H1 (cell line): ENCODE measurements around the gene HOXB13. TPM values are rescaled to one million over a fixed set of nuclear protein-coding genes. Genes with fewer than 3 reads are reported as not detected.

Experiments
- CTCF ChIA-PET: fragments of 300-600 bp; sonication (Branson Sonifier 250); formaldehyde crosslinking; loops from one replicate; lab custom pipeline; 2021; ENCODE audit not compliant: partially characterized antibody; lab: Charles Lee
- POLR2A ChIA-PET: fragments of 300-600 bp; sonication (Branson Sonifier 250); formaldehyde crosslinking; loops from one replicate; lab custom pipeline; 2021; ENCODE audit warnings: inconsistent platforms; ENCODE audit not compliant: partially characterized antibody; lab: Charles Lee
- DNase-seq, 2 experiments: peaks; one replicate each; pipeline versions ENCODE4 v3.0.0 to v3.0.0-alpha.2; 2010 to 2022; ENCODE audit warnings: low spot score in 2 of 2, low read depth in 1 of 2, mixed read lengths in 1 of 2
- FAIRE-seq: peaks from 2 replicates; lab custom pipeline; 2011; peaks lifted over from hg19 to GRCh38; lab: Jason Lieb, UNC
- H2AFZ ChIP-seq: 2 replicates; pipeline ENCODE4 v1.8.1; 2012; ENCODE audit warnings: low read length, inconsistent platforms
- H2AK5ac ChIP-seq: 2 replicates; pipeline ENCODE4 v1.6.1; 2013; ENCODE audit warnings: low read depth, low read length
- H2BK120ac ChIP-seq: replicated peaks from 2 replicates; pipeline ENCODE3; 2013; ENCODE audit warnings: low read depth, low read length, inconsistent platforms
- H2BK12ac ChIP-seq: 2 replicates; pipeline ENCODE4 v1.6.1; 2013; ENCODE audit warnings: low read depth, low read length
- H2BK15ac ChIP-seq: 2 replicates; pipeline ENCODE4 v1.6.1; 2013; ENCODE audit warnings: low read length
- H2BK20ac ChIP-seq: 2 replicates; pipeline ENCODE4 v1.6.1; 2013; ENCODE audit warnings: low read length
- H2BK5ac ChIP-seq: 2 replicates; pipeline ENCODE4 v1.6.1; 2013; ENCODE audit warnings: low read depth, low read length
- H3K14ac ChIP-seq: 2 replicates; pipeline ENCODE4 v1.6.1; 2013; ENCODE audit warnings: inconsistent platforms; ENCODE audit not compliant: insufficient read length
- H3K18ac ChIP-seq: 2 replicates; pipeline ENCODE4 v1.6.1; 2013; ENCODE audit warnings: low read length; ENCODE audit errors: extremely low read depth
- H3K23ac ChIP-seq: 2 replicates; pipeline ENCODE4 v1.6.1; 2013; ENCODE audit warnings: inconsistent platforms; ENCODE audit not compliant: insufficient read length
- H3K23me2 ChIP-seq: 2 replicates; pipeline ENCODE4 v1.6.1; 2013; ENCODE audit warnings: low read depth, low read length
- H3K27ac ChIP-seq: 2 replicates; pipeline ENCODE4 v1.6.1; 2011; ENCODE audit warnings: low read depth, low read length, inconsistent platforms
- H3K27me3 ChIP-seq, 4 experiments: replicated peaks in 1 of 4; 1 replicate in 1 of 4; 2 replicates in 3 of 4; pipeline versions ENCODE4 v1.6.1 to v1.8.1; 2011 to 2013; ENCODE audit warnings: low read length in 3 of 4, mild to moderate bottlenecking in 3 of 4, inconsistent platforms in 2 of 4, mixed read lengths in 2 of 4, moderate library complexity in 1 of 4; ENCODE audit not compliant: control insufficient read depth in 3 of 4, insufficient read depth in 3 of 4; ENCODE audit errors: extremely low read depth in 1 of 4
- H3K36me3 ChIP-seq, 4 experiments: 2 replicates each; pipeline versions ENCODE4 v1.6.1 to v1.8.1; 2011 to 2013; ENCODE audit warnings: mild to moderate bottlenecking in 4 of 4, low read length in 3 of 4, moderate library complexity in 2 of 4, control low read depth in 1 of 4, inconsistent platforms in 1 of 4; ENCODE audit not compliant: insufficient read depth in 4 of 4, control insufficient read depth in 2 of 4
- H3K4ac ChIP-seq: replicated peaks from 2 replicates; pipeline ENCODE3; 2013; ENCODE audit warnings: low read length, low read depth, mixed read lengths, inconsistent platforms; ENCODE audit not compliant: insufficient read length
- H3K4me1 ChIP-seq, 4 experiments: replicated peaks in 1 of 4; 1 replicate in 1 of 4; 2 replicates in 3 of 4; pipeline versions ENCODE4 v1.6.1 to v1.8.1; 2011 to 2013; ENCODE audit warnings: low read length in 3 of 4, inconsistent platforms in 2 of 4, mixed read lengths in 1 of 4; ENCODE audit not compliant: insufficient read depth in 4 of 4, control insufficient read depth in 3 of 4
- H3K4me2 ChIP-seq, 2 experiments: 2 replicates each; pipeline versions ENCODE4 v1.6.1 to v1.8.1; 2011 to 2013; ENCODE audit warnings: low read depth in 2 of 2, low read length in 2 of 2, control low read depth in 1 of 2, inconsistent platforms in 1 of 2, mild to moderate bottlenecking in 1 of 2; ENCODE audit not compliant: insufficient read depth in 1 of 2
- H3K4me3 ChIP-seq, 4 experiments: fragments of 200-600, 300-600 bp in 1 of 4; sonication (generic), shearing (Covaris generic), sonication (Bioruptor Twin) in 1 of 4; 2 replicates each; pipeline versions ENCODE4 v1.5.1 to v1.8.1; 2011 to 2016; ENCODE audit warnings: low read length in 4 of 4, low read depth in 3 of 4, control low read depth in 2 of 4, inconsistent platforms in 2 of 4, mild to moderate bottlenecking in 2 of 4, mixed read lengths in 1 of 4, moderate library complexity in 1 of 4; ENCODE audit not compliant: insufficient read depth in 2 of 4; ENCODE audit errors: extremely low read depth in 1 of 4
- H3K56ac ChIP-seq: replicated peaks from 2 replicates; pipeline ENCODE3; 2013; ENCODE audit warnings: low read depth, mild to moderate bottlenecking, mixed read lengths, low read length, inconsistent platforms; ENCODE audit not compliant: insufficient read length
- H3K79me1 ChIP-seq: 2 replicates; pipeline ENCODE4 v1.6.1; 2013; ENCODE audit warnings: low read depth, low read length, control low read depth
- H3K79me2 ChIP-seq, 2 experiments: 2 replicates each; pipeline versions ENCODE4 v1.6.1 to v1.8.1; 2012 to 2013; ENCODE audit warnings: low read length in 2 of 2, mild to moderate bottlenecking in 2 of 2, inconsistent platforms in 1 of 2; ENCODE audit not compliant: insufficient read depth in 2 of 2, control insufficient read depth in 1 of 2
- H3K9ac ChIP-seq, 4 experiments: replicated peaks in 1 of 4; 1 replicate in 1 of 4; 2 replicates in 3 of 4; pipeline versions ENCODE4 v1.6.1 to v1.8.1; 2011 to 2013; ENCODE audit warnings: low read depth in 3 of 4, low read length in 3 of 4, control low read depth in 2 of 4, mild to moderate bottlenecking in 2 of 4, moderate library complexity in 2 of 4, inconsistent platforms in 1 of 4; ENCODE audit errors: extremely low read depth in 1 of 4
- H3K9me3 ChIP-seq, 2 experiments: 2 replicates each; pipeline versions ENCODE4 v1.6.1 to v1.8.1; 2012 to 2013; ENCODE audit warnings: mild to moderate bottlenecking in 2 of 2, moderate library complexity in 2 of 2, control low read depth in 1 of 2, inconsistent platforms in 1 of 2, low read depth in 1 of 2, low read length in 1 of 2, mixed read lengths in 1 of 2; ENCODE audit not compliant: insufficient read depth in 2 of 2
- H4K20me1 ChIP-seq, 2 experiments: replicated peaks in 1 of 2; 2 replicates each; pipeline versions ENCODE3 to v1.8.1; 2011 to 2013; ENCODE audit warnings: inconsistent platforms in 2 of 2, low read length in 2 of 2, mild to moderate bottlenecking in 1 of 2; ENCODE audit not compliant: insufficient read depth in 2 of 2, control insufficient read depth in 1 of 2
- H4K5ac ChIP-seq: 2 replicates; pipeline ENCODE4 v1.6.1; 2013; ENCODE audit warnings: low read length, low read depth, mixed read lengths, inconsistent platforms; ENCODE audit not compliant: insufficient read length
- H4K8ac ChIP-seq: 2 replicates; pipeline ENCODE4 v1.8.0; 2013; ENCODE audit warnings: mild to moderate bottlenecking, moderate library complexity, low read length, inconsistent platforms; ENCODE audit not compliant: insufficient read depth; ENCODE audit errors: extremely low read depth
- H4K91ac ChIP-seq: replicated peaks from 2 replicates; pipeline ENCODE3; 2013; ENCODE audit warnings: low read length, mixed read lengths, inconsistent platforms; ENCODE audit not compliant: insufficient read length
- CBX8 ChIP-seq: fragments of 300-800, 300-1000 bp; sonication (generic); IDR thresholded peaks from 2 replicates; pipeline ENCODE4 v1.7.1; 2016; ENCODE audit warnings: low read depth, low read length, borderline replicate concordance
- EP300 ChIP-seq, 2 experiments: IDR thresholded peaks; 1 replicate in 1 of 2; 2 replicates in 1 of 2; pipeline ENCODE4 v1.6.1; 2011 to 2012; ENCODE audit warnings: low read depth in 2 of 2, low read length in 2 of 2, mild to moderate bottlenecking in 2 of 2, borderline replicate concordance in 1 of 2, inconsistent platforms in 1 of 2, moderate library complexity in 1 of 2
- HDAC2 ChIP-seq, 2 experiments: fragments of 300-600 bp in 1 of 2; sonication (generic) in 1 of 2; IDR thresholded peaks; 2 replicates each; pipeline ENCODE4 v1.6.1; 2011 to 2012; ENCODE audit warnings: low read depth in 2 of 2, low read length in 2 of 2, mild to moderate bottlenecking in 2 of 2, moderate library complexity in 2 of 2, borderline replicate concordance in 1 of 2, inconsistent platforms in 1 of 2
- KDM5A ChIP-seq: fragments of 200-600 bp; IDR thresholded peaks from 2 replicates; pipeline ENCODE4 v1.7.1; 2012; ENCODE audit warnings: mild to moderate bottlenecking, low read length, inconsistent platforms, mixed read lengths
- RAD21 ChIP-seq, 2 experiments: IDR thresholded peaks in 1 of 2; conservative IDR thresholded peaks in 1 of 2; 2 replicates each; pipeline ENCODE4 v1.6.1; 2011; ENCODE audit warnings: low read depth in 2 of 2, low read length in 2 of 2, improper control_type of control experiment in 1 of 2, inconsistent platforms in 1 of 2, mild to moderate bottlenecking in 1 of 2, moderate library complexity in 1 of 2
- SIN3A ChIP-seq, 2 experiments: IDR thresholded peaks in 1 of 2; conservative IDR thresholded peaks in 1 of 2; 2 replicates each; pipeline ENCODE4 v1.6.1; 2011 to 2012; ENCODE audit warnings: low read length in 2 of 2, improper control_type of control experiment in 1 of 2, low read depth in 1 of 2, mild to moderate bottlenecking in 1 of 2
- SIRT6 ChIP-seq: IDR thresholded peaks from one replicate; pipeline ENCODE4 v1.7.1; 2012; ENCODE audit warnings: low read length, inconsistent platforms
- SIX5 ChIP-seq: IDR thresholded peaks from 2 replicates; pipeline ENCODE4 v1.6.1; 2011; ENCODE audit warnings: mild to moderate bottlenecking, low read depth, low read length
- WGBS, 2 experiments: shearing (Covaris generic) in 1 of 2; methylation state at CpG; one replicate each; pipeline versions ENCODE4 v1.1.6 to v1.1.7; 2013 to 2015; ENCODE audit warnings: low lambda C conversion rate in 2 of 2, mixed read lengths in 2 of 2, inconsistent platforms in 1 of 2, low coverage in 1 of 2, missing lambda C conversion rate in 1 of 2; ENCODE audit not compliant: insufficient replicate concordance in 2 of 2, insufficient coverage in 1 of 2, insufficient read length in 1 of 2; ENCODE audit errors: extremely low coverage in 1 of 2, missing lambda C conversion rate in 1 of 2; 5-methylcytosine and 5-hydroxymethylcytosine counted together
- polyA plus RNA-seq, 7 experiments: library from polyadenylated mRNA; depleted of rRNA in 3 of 7; stranded (reverse) in 5 of 7; unstranded in 2 of 7; fragments of >200 nt in 5 of 7; fragments of 200-250 nt in 2 of 7; gene quantifications; 1 replicate in 5 of 7; 2 replicates in 1 of 7; 4 replicates in 1 of 7; pipeline versions ENCODE4 v1.2.1 to v1.2.3, GENCODE V29; 2011 to 2013; ENCODE audit warnings: missing spikeins in 2 of 7, mixed read lengths in 2 of 7
- total RNA-seq: library from RNA; stranded (reverse); fragmentation: NEBNext Ultra II Directional; extraction: Animal tissue kit (Norgen Biotek cat#: 25700); gene quantifications from 2 replicates; pipeline ENCODE4 v1.2.1, GENCODE V29; 2021

HOXB13 gene
- total and polyA plus RNA-seq, 2 of the 8 experiments (the other 6 are each of a cell fraction or from before 2014, with no cell fraction given) = not detected

- no peak overlapping the region for H4K91ac ChIP-seq
- no peak overlapping the region for H3K14ac ChIP-seq
- WGBS, 2 experiments = 92% methylated on average over 10 of the region's 10 CpGs; no CpG with 5 or more reads in 1 of the 2 experiments
- H3K4me2 ChIP-seq = no peak overlapping the region
- H3K27ac ChIP-seq = no peak overlapping the region
- no peaks in the 10 kb centered on the region for H3K9me3 ChIP-seq
- TF ChIP-seq SIRT6 = no peak
- no peak for TF ChIP-seq EP300 (IDR thresholded peaks at IDR 0.05; ENCODE audit: borderline replicate concordance in 1 of 2, low read depth in 2 of 2, low read length in 2 of 2)
- TF ChIP-seq CBX8 = no peak
- TF ChIP-seq SIX5 = no peak
- TF ChIP-seq RAD21 (IDR thresholded peaks at IDR 0.05 in 1 of 2, conservative IDR thresholded peaks at IDR 0.05 in 1 of 2; ENCODE audit: low read depth in 2 of 2, low read length in 2 of 2) = no peak
- no peak for TF ChIP-seq KDM5A
- no peak for TF ChIP-seq HDAC2 (IDR thresholded peaks at IDR 0.05; ENCODE audit: borderline replicate concordance in 1 of 2, low read depth in 2 of 2, low read length in 2 of 2)
- TF ChIP-seq SIN3A (conservative IDR thresholded peaks at IDR 0.05 in 1 of 2, IDR thresholded peaks at IDR 0.05 in 1 of 2; ENCODE audit: low read depth in 1 of 2, low read length in 2 of 2) = no peak
- no peaks in the 10 kb centered on the region for H4K20me1 ChIP-seq
- no peak overlapping the region for H3K56ac ChIP-seq
- H3K27me3 ChIP-seq = peaks cover 0 to 11% (median 4%) of the 10 kb centered on the region in 4 experiments; a peak in 3 of 7 replicates
- no peak overlapping the region for H3K4ac ChIP-seq
- H2BK20ac ChIP-seq = no peak overlapping the region
- no peaks in the 10 kb centered on the region for H3K79me1 ChIP-seq
- H3K4me1 ChIP-seq = no peaks in the 10 kb centered on the region
- DNase-seq = no peak
- no peak overlapping the region for H4K5ac ChIP-seq
- H3K79me2 ChIP-seq = no peaks in the 10 kb centered on the region
- no peak overlapping the region for H2AFZ ChIP-seq
- H2BK15ac ChIP-seq = no peak overlapping the region
- H3K9ac ChIP-seq = no peak overlapping the region
- no peaks in the 10 kb centered on the region for H3K23me2 ChIP-seq
- H4K8ac ChIP-seq = no peak overlapping the region
- no peak overlapping the region for H2BK12ac ChIP-seq
- no peak overlapping the region for H3K4me3 ChIP-seq
- no peak overlapping the region for H3K18ac ChIP-seq
- H3K36me3 ChIP-seq = no peaks in the 10 kb centered on the region
- no peak overlapping the region for H2BK5ac ChIP-seq
- no peak overlapping the region for H2BK120ac ChIP-seq
- no peak overlapping the region for H3K23ac ChIP-seq
- CTCF ChIA-PET = interaction anchor here (0.6 to 4.2 kb wide), 10 partner anchors 21 to 185 kb away, joined by 3 to 25 read pairs (median 3); partner anchors contain the start of gene PRAC2
- no peak overlapping the region for H2AK5ac ChIP-seq
- no peak for FAIRE-seq
- POLR2A ChIA-PET = no interaction called here
Measured at GRCh38 chr17:48701864-48702532, 26.6 kb downstream of the HOXB13 start.
